Stomach (tissue), 9 donors: ENCODE data around the gene PIPOX. TPM values are rescaled to one million over a fixed set of nuclear protein-coding genes. Genes with fewer than 3 reads are reported as not detected.

Experiments
- DNase-seq, 2 donors: peaks; one replicate each; pipeline versions ENCODE4 v3.0.0 to v3.0.0-alpha.2; 2013 to 2019
- H3K27ac ChIP-seq, 5 donors: fragments of 200-600 bp in 4 of 5; sonication (generic) in 4 of 5; one replicate each; pipeline ENCODE4 v1.5.1; 2013 to 2019; ENCODE audit warnings: mild to moderate bottlenecking in 1 of 5, moderate library complexity in 1 of 5
- H3K27me3 ChIP-seq, 3 donors: fragments of 200-600 bp; sonication (generic); one replicate each; pipeline ENCODE4 v1.5.1; 2017 to 2019; ENCODE audit warnings: mixed run types in 1 of 3
- H3K36me3 ChIP-seq, 4 donors: fragments of 200-600 bp; sonication (generic); 1 replicate in 3 of 4; 2 replicates in 1 of 4; pipeline ENCODE4 v1.5.1; 2016 to 2019
- H3K4me1 ChIP-seq, 4 donors: fragments of 200-600 bp; sonication (generic); one replicate each; pipeline ENCODE4 v1.5.1; 2016 to 2019
- H3K4me3 ChIP-seq, 4 donors: fragments of 200-600 bp; sonication (generic) in 3 of 4; one replicate each; pipeline ENCODE4 v1.5.1; 2016 to 2019; ENCODE audit warnings: mild to moderate bottlenecking in 1 of 4
- H3K9me3 ChIP-seq, 4 donors: fragments of 200-600 bp; sonication (generic); one replicate each; pipeline ENCODE4 v1.5.1; 2016 to 2019
- CTCF ChIP-seq, 7 experiments: fragments of 450-650 bp in 4 of 7; fragments of 200-600 bp in 3 of 7; sonication (generic) in 3 of 7; IDR thresholded peaks; one replicate each; pipeline ENCODE4 v1.5.1; 2016 to 2019; ENCODE audit warnings: antibody characterized with exemption in 7 of 7, control low read depth in 2 of 7, mild to moderate bottlenecking in 1 of 7
- EP300 ChIP-seq: sonication (generic); formaldehyde crosslinking; IDR thresholded peaks from one replicate; pipeline ENCODE4 v1.6.1; 2017; ENCODE audit warnings: antibody characterized with exemption
- POLR2A ChIP-seq, 4 donors: fragments of 450-650 bp; IDR thresholded peaks; one replicate each; pipeline ENCODE4 v1.6.1; 2016; ENCODE audit warnings: antibody characterized with exemption in 4 of 4, control low read depth in 2 of 4, mild to moderate bottlenecking in 1 of 4, moderate library complexity in 1 of 4
- POLR2AphosphoS5 ChIP-seq, 3 donors: sonication (generic); formaldehyde crosslinking; IDR thresholded peaks; one replicate each; pipeline ENCODE4 v1.6.1; 2016; ENCODE audit warnings: antibody characterized with exemption in 3 of 3
- WGBS, 5 donors: extraction: QIAGEN DNeasy Blood & Tissue Kit in 3 of 5; methylation state at CpG; one replicate each; pipeline versions ENCODE4 v1.1.5 to v1.1.7; 2013 to 2018; 5-methylcytosine and 5-hydroxymethylcytosine counted together
- intact Hi-C: fragments of 100-400 bp; cut with DNase I; formaldehyde crosslinking; loops from one replicate; pipeline ENCODE4 v1.15.1; 2023; ENCODE audit warnings: low total_unique reads
- polyA plus RNA-seq, 3 donors: library from polyadenylated mRNA; stranded (reverse); fragments of 200-250 nt; gene quantifications; one replicate each; pipeline ENCODE4 v1.2.3, GENCODE V29; 2013
- total RNA-seq, 5 donors: library from RNA; depleted of rRNA; stranded (reverse); fragments of >200 nt; gene quantifications; one replicate each; pipeline versions ENCODE4 v1.1.0 to v1.2.3, GENCODE V29; 2014 to 2016
- donor health status: healthy with polysubstance abuse.
- donor health status: Bipolar disorder and iron deficiency.
- donor health status: healthy.

The PIPOX gene
- total and polyA plus RNA-seq, 8 donors, result 0.31 to 13.8 (median 1.8) TPM; not detected in 1

DNA sequence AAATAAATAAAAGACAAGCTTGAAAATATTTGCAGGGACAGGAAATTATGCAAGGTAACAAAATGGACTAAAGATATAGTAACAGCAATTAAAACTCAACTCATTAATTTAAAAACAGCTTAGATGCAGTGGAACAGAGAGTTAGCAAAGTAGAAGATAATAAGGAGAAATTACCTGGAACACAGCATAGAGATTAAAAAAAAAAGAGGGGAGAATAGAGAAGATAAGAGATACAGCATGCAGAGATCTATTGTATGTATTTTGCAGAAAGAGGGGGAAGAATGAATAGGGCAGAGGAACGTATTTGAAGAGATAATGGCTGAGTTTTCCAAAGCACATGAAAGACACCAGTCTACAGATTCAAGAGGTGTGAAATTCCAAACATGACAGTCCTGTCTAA is 8.4 kb upstream of the PIPOX start:
- Histone ChIP-seq H3K4me1 (peaks cover 0 to 4% (median 2%) of the 10 kb centered on the region in 4 donors), H3K36me3 (no peaks in the 10 kb centered on the region), H3K27ac (no peak overlapping the region), H3K4me3 (no peak overlapping the region), H3K9me3 (peaks cover 0 to 26% (median 18%) of the 10 kb centered on the region in 4 donors), H3K27me3 (peaks cover 0 to 62% (median 38%) of the 10 kb centered on the region in 3 donors)
- TF ChIP-seq POLR2AphosphoS5 (IDR thresholded peaks at IDR 0.05), result no peak
- TF ChIP-seq CTCF (IDR thresholded peaks at IDR 0.05), result no peak
- no peak for TF ChIP-seq POLR2A (IDR thresholded peaks at IDR 0.05)
- no peak for TF ChIP-seq EP300
- 32 to 50% (median 42%) methylated on average over 1 of the region's 1 CpG for WGBS, 5 donors
- intact Hi-C loops, result no loop called here
- DNase-seq, result no peak

GRCh38 chr17:29036584-29036983 is 6.4 kb upstream of the PIPOX start:
- no peak for DNase-seq
- H3K9me3 ChIP-seq, result peaks cover 0 to 26% (median 18%) of the 10 kb centered on the region in 4 donors
- peaks cover 0 to 50% (median 27%) of the 10 kb centered on the region in 3 donors for H3K27me3 ChIP-seq
- no peak overlapping the region for H3K27ac ChIP-seq
- intact Hi-C loops, result no loop called here
- H3K36me3 ChIP-seq, result no peaks in the 10 kb centered on the region
- TF ChIP-seq POLR2AphosphoS5 (IDR thresholded peaks at IDR 0.05) (no peak), CTCF (IDR thresholded peaks at IDR 0.05) (no peak), EP300 (no peak), POLR2A (IDR thresholded peaks at IDR 0.05) (no peak)
- H3K4me3 ChIP-seq, result no peak overlapping the region
- 69 to 77% (median 71%) methylated on average over 5 of the region's 5 CpGs for WGBS, 5 donors
- peaks cover 0 to 4% (median 2%) of the 10 kb centered on the region in 4 donors for H3K4me1 ChIP-seq

GRCh38 chr17:29037739-29038084 is 5.2 kb upstream of the PIPOX start:
- peaks cover 0 to 26% (median 18%) of the 10 kb centered on the region in 4 donors for H3K9me3 ChIP-seq
- H3K27me3 ChIP-seq, result peaks cover 0 to 39% (median 20%) of the 10 kb centered on the region in 3 donors
- H3K4me3 ChIP-seq, result no peak overlapping the region
- no peaks in the 10 kb centered on the region for H3K36me3 ChIP-seq
- intact Hi-C loops, result no loop called here
- 70 to 83% (median 79%) methylated on average over 10 of the region's 10 CpGs for WGBS, 5 donors
- TF ChIP-seq POLR2A (IDR thresholded peaks at IDR 0.05), result no peak
- TF ChIP-seq EP300, result no peak
- TF ChIP-seq CTCF (IDR thresholded peaks at IDR 0.05), result no peak
- TF ChIP-seq POLR2AphosphoS5 (IDR thresholded peaks at IDR 0.05), result no peak
- H3K4me1 ChIP-seq, result peaks cover 0 to 9% (median 5%) of the 10 kb centered on the region in 4 donors
- DNase-seq, result no peak
- H3K27ac ChIP-seq, result no peak overlapping the region

GRCh38 chr17:29038085-29038795 is 4.7 kb upstream of the PIPOX start:
- TF ChIP-seq POLR2AphosphoS5 (IDR thresholded peaks at IDR 0.05) (no peak), CTCF (IDR thresholded peaks at IDR 0.05) (no peak), EP300 (no peak), POLR2A (IDR thresholded peaks at IDR 0.05) (no peak)
- Histone ChIP-seq H3K36me3 (no peaks in the 10 kb centered on the region), H3K4me1 (peaks cover 0 to 15% (median 10%) of the 10 kb centered on the region in 4 donors), H3K27me3 (peaks cover 0 to 33% (median 20%) of the 10 kb centered on the region in 3 donors), H3K4me3 (no peak overlapping the region), H3K27ac (no peak overlapping the region), H3K9me3 (peaks cover 0 to 26% (median 18%) of the 10 kb centered on the region in 4 donors)
- intact Hi-C loops, result no loop called here
- DNase-seq, result no peak
- 29 to 40% (median 33%) methylated on average over 15 of the region's 15 CpGs for WGBS, 5 donors
